Activated CD8-positive, alpha-beta T cell treated with anti-CD3 and anti-CD28 coated beads, Interleukin-2, amount 10 ng/mL, durations not matched to agents 7 days and 5 days (primary cell): ENCODE measurements around the gene ARL9. TPM values are rescaled to one million over a fixed set of nuclear protein-coding genes. Genes with fewer than 3 reads are reported as not detected.

Experiments used
- ATAC-seq: fragments of 150-1000 bp; cut with Tn5 transposase; one replicate; pipeline ENCODE4 v1.10.0; 2021; ENCODE audit warnings: moderate library complexity
- CTCF ChIA-PET: fragments of 350-600 bp; sonication (Branson Sonifier 250); formaldehyde crosslinking; loops from one replicate; lab custom pipeline; 2021; ENCODE audit warnings: antibody characterized with exemption; lab: Charles Lee
- POLR2A ChIA-PET: fragments of 350-600 bp; sonication (Branson Sonifier 250); formaldehyde crosslinking; loops from one replicate; lab custom pipeline; 2021; ENCODE audit warnings: antibody characterized with exemption; lab: Charles Lee
- DNase-seq: peaks from one replicate; pipeline ENCODE4 v3.0.0-alpha.2; 2020
- H3K27ac Mint-ChIP-seq: one replicate; pipeline ENCODE4 v1.8.0; 2021; ENCODE audit warnings: mild to moderate bottlenecking, mixed read lengths
- H3K27me3 Mint-ChIP-seq: one replicate; pipeline ENCODE4 v1.8.0; 2021; ENCODE audit warnings: low read depth, mixed read lengths
- H3K36me3 Mint-ChIP-seq: one replicate; pipeline ENCODE4 v1.8.0; 2021; ENCODE audit warnings: low read depth, mixed read lengths
- H3K4me1 Mint-ChIP-seq: one replicate; pipeline ENCODE4 v1.8.0; 2021; ENCODE audit warnings: low read depth, mixed read lengths
- H3K4me3 Mint-ChIP-seq: one replicate; pipeline ENCODE4 v1.8.0; 2021; ENCODE audit warnings: mild to moderate bottlenecking, mixed read lengths
- H3K9me3 Mint-ChIP-seq: one replicate; pipeline ENCODE4 v1.8.0; 2022; ENCODE audit warnings: mixed read lengths; ENCODE audit not compliant: insufficient read depth
- total RNA-seq, 2 experiments: library from RNA; stranded (reverse); gene quantifications; one replicate each; pipeline ENCODE4 v1.2.3, GENCODE V29; 2021

ARL9 gene
- total RNA-seq, 2 experiments from 2014 or later, result 0.16 to 0.18 TPM

- POLR2A ChIA-PET, result no interaction called here
- peaks cover 13% of the 10 kb centered on the region for H3K27me3 Mint-ChIP-seq
- CTCF ChIA-PET, result interaction anchor here (0.6 to 1.7 kb wide), 2 partner anchors 12 to 352 kb away, joined by 3 to 5 read pairs; no protein-coding TSS in a partner anchor
- no peak for DNase-seq
- H3K9me3 Mint-ChIP-seq, result no peaks in the 10 kb centered on the region
- no peaks in the 10 kb centered on the region for H3K4me1 Mint-ChIP-seq
- H3K4me3 Mint-ChIP-seq, result no peak overlapping the region
- no peak for ATAC-seq
- no peaks in the 10 kb centered on the region for H3K36me3 Mint-ChIP-seq
- H3K27ac Mint-ChIP-seq, result no peak overlapping the region
Observed at GRCh38 chr4:56532239-56532638, 26.6 kb downstream of the ARL9 start.

GRCh38 chr4:56535915-56536314 is 30.3 kb downstream of the ARL9 start:
- Mint-ChIP-seq H3K36me3 (no peaks in the 10 kb centered on the region), H3K27ac (no peak overlapping the region), H3K4me1 (no peaks in the 10 kb centered on the region), H3K27me3 (peaks cover 9% of the 10 kb centered on the region), H3K9me3 (no peaks in the 10 kb centered on the region), H3K4me3 (no peak overlapping the region)
- CTCF ChIA-PET, result no interaction called here
- POLR2A ChIA-PET, result no interaction called here
- DNase-seq (no peak), ATAC-seq (no peak)

- CTCF ChIA-PET, result no interaction called here
Observed at GRCh38 chr4:56537147-56537546, 31.6 kb downstream of the ARL9 start.

GRCh38 chr4:56540826-56541225 is 35.2 kb downstream of the ARL9 start:
- ChIA-PET POLR2A (no interaction called here), CTCF (interaction anchor here (1.6 kb wide), 1 partner anchor 117 kb away, joined by 3 read pairs; no protein-coding TSS in a partner anchor)
- DNase-seq (no peak), ATAC-seq (no peak)
- H3K4me3 Mint-ChIP-seq, result no peak overlapping the region
- H3K36me3 Mint-ChIP-seq, result no peaks in the 10 kb centered on the region
- H3K27ac Mint-ChIP-seq, result no peak overlapping the region
- H3K27me3 Mint-ChIP-seq, result peaks cover 15% of the 10 kb centered on the region
- no peaks in the 10 kb centered on the region for H3K9me3 Mint-ChIP-seq
- peaks cover 11% of the 10 kb centered on the region for H3K4me1 Mint-ChIP-seq

More at GRCh38 chr4:56537147-56537546, 31.6 kb downstream of the ARL9 start:
- Mint-ChIP-seq H3K27me3 (peaks cover 13% of the 10 kb centered on the region), H3K9me3 (no peaks in the 10 kb centered on the region), H3K36me3 (no peaks in the 10 kb centered on the region), H3K4me1 (no peaks in the 10 kb centered on the region), H3K4me3 (no peak overlapping the region), H3K27ac (no peak overlapping the region)
- POLR2A ChIA-PET, result no interaction called here
- ATAC-seq (no peak), DNase-seq (no peak)

- peaks cover 2% of the 10 kb centered on the region for H3K36me3 Mint-ChIP-seq
- peak; percentile 100 for ATAC-seq
- H3K9me3 Mint-ChIP-seq, result no peaks in the 10 kb centered on the region
- POLR2A ChIA-PET, result interaction anchor here (0.7 kb wide), 1 partner anchor 1002 kb away, joined by 3 read pairs; no protein-coding TSS in a partner anchor
- H3K27me3 Mint-ChIP-seq, result peaks cover 12% of the 10 kb centered on the region
- peaks cover 20% of the 10 kb centered on the region for H3K4me1 Mint-ChIP-seq
- CTCF ChIA-PET, result interaction anchor here (0.6 to 2.0 kb wide), 10 partner anchors 9 to 436 kb away, joined by 3 to 8 read pairs (median 3); a partner anchor contains a TSS
- H3K27ac Mint-ChIP-seq, result no peak overlapping the region
- peak overlapping the region; percentile 66 for H3K4me3 Mint-ChIP-seq
- peak; percentile 85 for DNase-seq
Observed at GRCh38 chr4:56544573-56545131, 39.1 kb downstream of the ARL9 start.

- Mint-ChIP-seq H3K4me1 (peaks cover 8% of the 10 kb centered on the region), H3K9me3 (no peaks in the 10 kb centered on the region), H3K36me3 (peaks cover 4% of the 10 kb centered on the region), H3K27me3 (peaks cover 6% of the 10 kb centered on the region), H3K27ac (no peak overlapping the region), H3K4me3 (no peak overlapping the region)
- ChIA-PET POLR2A (no interaction called here), CTCF (no interaction called here)
- no peak for DNase-seq
- ATAC-seq, result no peak
Observed at GRCh38 chr4:56550642-56551041, 45.1 kb downstream of the ARL9 start.

GRCh38 chr4:56551516-56551915 is 45.9 kb downstream of the ARL9 start:
- ChIA-PET CTCF (no interaction called here), POLR2A (no interaction called here)
- peaks cover 8% of the 10 kb centered on the region for H3K4me1 Mint-ChIP-seq
- DNase-seq (no peak), ATAC-seq (no peak)
- H3K9me3 Mint-ChIP-seq, result no peaks in the 10 kb centered on the region
- no peak overlapping the region for H3K4me3 Mint-ChIP-seq
- peaks cover 4% of the 10 kb centered on the region for H3K36me3 Mint-ChIP-seq
- no peak overlapping the region for H3K27ac Mint-ChIP-seq
- H3K27me3 Mint-ChIP-seq, result peaks cover 11% of the 10 kb centered on the region

- peaks cover 4% of the 10 kb centered on the region for H3K36me3 Mint-ChIP-seq
- H3K9me3 Mint-ChIP-seq, result no peaks in the 10 kb centered on the region
- no peak overlapping the region for H3K27ac Mint-ChIP-seq
- ChIA-PET CTCF (interaction anchor here (2.1 kb wide), 1 partner anchor 284 kb away, joined by 5 read pairs; no protein-coding TSS in a partner anchor), POLR2A (interaction anchor here (0.7 to 0.9 kb wide), 2 partner anchors 123 to 428 kb away, joined by 4 to 5 read pairs; no protein-coding TSS in a partner anchor)
- peaks cover 11% of the 10 kb centered on the region for H3K27me3 Mint-ChIP-seq
- DNase-seq (no peak), ATAC-seq (no peak)
- peaks cover 8% of the 10 kb centered on the region for H3K4me1 Mint-ChIP-seq
- H3K4me3 Mint-ChIP-seq, result no peak overlapping the region
Observed at GRCh38 chr4:56552273-56552672, 46.7 kb downstream of the ARL9 start.

GRCh38 chr4:56570041-56570440 is 64.5 kb downstream of the ARL9 start:
- no peak for ATAC-seq
- Mint-ChIP-seq H3K27ac (no peak overlapping the region), H3K9me3 (no peaks in the 10 kb centered on the region), H3K4me3 (no peak overlapping the region), H3K36me3 (no peaks in the 10 kb centered on the region), H3K4me1 (peaks cover 8% of the 10 kb centered on the region), H3K27me3 (no peaks in the 10 kb centered on the region)
- ChIA-PET CTCF (interaction anchor here (1.1 kb wide), 2 partner anchors 210 to 266 kb away, joined by 3 read pairs; no protein-coding TSS in a partner anchor), POLR2A (no interaction called here)
- no peak for DNase-seq

Other genes starting within 250 kb of the ARL9 start
- 1 to 10 TPM; 8.5 to 9.9 TPM for gene AASDH, start 118.3 kb upstream of the ARL9 start, total RNA-seq
- gene PPAT, start 70.2 kb upstream of the ARL9 start, total RNA-seq, result 10 to 100 TPM; 29.0 to 32.5 TPM
- gene PAICS, start 69.5 kb upstream of the ARL9 start, total RNA-seq, result 100 to 1,000 TPM; 180 to 188 TPM
- 100 to 1,000 TPM; 131 to 132 TPM for gene SRP72, start 38.2 kb upstream of the ARL9 start, total RNA-seq
- 10 to 100 TPM; 63.6 to 67.4 TPM for gene HOPX, start 175.5 kb downstream of the ARL9 start, total RNA-seq